DND-41 (cell line): Measurements from ENCODE around the gene NFIA.

ENCODE experiments used
- ATAC-seq: fragments of 200-7000 bp; cut with Tn5 transposase; 3 replicates; pipeline ENCODE4 v1.9.1; 2021; ENCODE audit warnings: low read depth; ENCODE audit not compliant: insufficient read depth
- DNase-seq: peaks from one replicate; pipeline ENCODE4 v3.0.0-alpha.2; 2020
- H2AFZ ChIP-seq: 2 replicates; pipeline ENCODE4 v1.6.0; 2012; ENCODE audit warnings: low read depth, low read length
- H3K27ac ChIP-seq: 2 replicates; pipeline ENCODE4 v1.5.1; 2012; ENCODE audit warnings: low read length, inconsistent platforms
- H3K27me3 ChIP-seq: fragments of 200-600 bp; sonication (generic); 2 replicates; pipeline ENCODE4 v1.6.0; 2012; ENCODE audit warnings: low read length, mild to moderate bottlenecking, inconsistent platforms; ENCODE audit not compliant: insufficient read depth, poor library complexity
- H3K36me3 ChIP-seq: 2 replicates; pipeline ENCODE4 v1.5.1; 2012; ENCODE audit warnings: low read length, inconsistent platforms; ENCODE audit not compliant: insufficient read depth
- H3K4me1 ChIP-seq: 2 replicates; pipeline ENCODE4 v1.5.1; 2012; ENCODE audit warnings: mild to moderate bottlenecking, low read length; ENCODE audit not compliant: insufficient read depth
- H3K4me2 ChIP-seq: 2 replicates; pipeline ENCODE4 v1.6.0; 2012; ENCODE audit warnings: mild to moderate bottlenecking, moderate library complexity, low read length, inconsistent platforms; ENCODE audit not compliant: insufficient read depth
- H3K4me3 ChIP-seq, 2 experiments: fragments of 200-600 bp in 1 of 2; shearing (Covaris generic) in 1 of 2; 2 replicates each; pipeline ENCODE4 v1.5.1; 2012 to 2016; ENCODE audit warnings: inconsistent platforms in 2 of 2, low read length in 2 of 2, mild to moderate bottlenecking in 2 of 2, low read depth in 1 of 2, moderate library complexity in 1 of 2
- H3K79me2 ChIP-seq: 2 replicates; pipeline ENCODE4 v1.6.0; 2012; ENCODE audit warnings: low read length, inconsistent platforms; ENCODE audit not compliant: insufficient read depth
- H3K9ac ChIP-seq: 2 replicates; pipeline ENCODE4 v1.6.0; 2012; ENCODE audit warnings: low read depth, mild to moderate bottlenecking, inconsistent platforms, low read length, moderate library complexity
- H3K9me3 ChIP-seq: 2 replicates; pipeline ENCODE4 v1.5.1; 2012; ENCODE audit warnings: low read length, moderate library complexity, mild to moderate bottlenecking, inconsistent platforms; ENCODE audit not compliant: insufficient read depth, severe bottlenecking
- H4K20me1 ChIP-seq: 2 replicates; pipeline ENCODE4 v1.6.0; 2012; ENCODE audit warnings: low read length; ENCODE audit not compliant: insufficient read depth
- EZH2 ChIP-seq: IDR thresholded peaks from 3 replicates; pipeline ENCODE4 v1.6.1; 2012; ENCODE audit warnings: borderline replicate concordance, low read depth, mild to moderate bottlenecking, moderate library complexity, low read length, inconsistent platforms; ENCODE audit not compliant: severe bottlenecking
- TF ChIP-seq, protein P1 (sequence below): IDR thresholded peaks from 2 replicates; pipeline ENCODE4 v1.5.1; 2012; ENCODE audit warnings: borderline replicate concordance, low read length, moderate library complexity, mild to moderate bottlenecking; ENCODE audit not compliant: poor library complexity, severe bottlenecking; ENCODE audit errors: extremely low read depth

The NFIA gene

GRCh38 chr1:61497013-61497412, 414.7 kb downstream of the NFIA start:
- ATAC-seq (no peak), DNase-seq (no peak)
- Histone ChIP-seq H3K27me3 (no peaks in the 10 kb centered on the region), H3K9ac (no peak overlapping the region), H2AFZ (no peak overlapping the region), H3K9me3 (no peaks in the 10 kb centered on the region), H3K27ac (no peak overlapping the region), H3K4me1 (no peaks in the 10 kb centered on the region), H3K4me2 (no peak overlapping the region), H3K36me3 (no peaks in the 10 kb centered on the region), H3K79me2 (no peaks in the 10 kb centered on the region), H3K4me3 (no peak overlapping the region), H4K20me1 (no peaks in the 10 kb centered on the region)
- no peak for TF ChIP-seq EZH2
- TF ChIP-seq, protein P1, sequence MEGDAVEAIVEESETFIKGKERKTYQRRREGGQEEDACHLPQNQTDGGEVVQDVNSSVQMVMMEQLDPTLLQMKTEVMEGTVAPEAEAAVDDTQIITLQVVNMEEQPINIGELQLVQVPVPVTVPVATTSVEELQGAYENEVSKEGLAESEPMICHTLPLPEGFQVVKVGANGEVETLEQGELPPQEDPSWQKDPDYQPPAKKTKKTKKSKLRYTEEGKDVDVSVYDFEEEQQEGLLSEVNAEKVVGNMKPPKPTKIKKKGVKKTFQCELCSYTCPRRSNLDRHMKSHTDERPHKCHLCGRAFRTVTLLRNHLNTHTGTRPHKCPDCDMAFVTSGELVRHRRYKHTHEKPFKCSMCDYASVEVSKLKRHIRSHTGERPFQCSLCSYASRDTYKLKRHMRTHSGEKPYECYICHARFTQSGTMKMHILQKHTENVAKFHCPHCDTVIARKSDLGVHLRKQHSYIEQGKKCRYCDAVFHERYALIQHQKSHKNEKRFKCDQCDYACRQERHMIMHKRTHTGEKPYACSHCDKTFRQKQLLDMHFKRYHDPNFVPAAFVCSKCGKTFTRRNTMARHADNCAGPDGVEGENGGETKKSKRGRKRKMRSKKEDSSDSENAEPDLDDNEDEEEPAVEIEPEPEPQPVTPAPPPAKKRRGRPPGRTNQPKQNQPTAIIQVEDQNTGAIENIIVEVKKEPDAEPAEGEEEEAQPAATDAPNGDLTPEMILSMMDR: no peak

DNA sequence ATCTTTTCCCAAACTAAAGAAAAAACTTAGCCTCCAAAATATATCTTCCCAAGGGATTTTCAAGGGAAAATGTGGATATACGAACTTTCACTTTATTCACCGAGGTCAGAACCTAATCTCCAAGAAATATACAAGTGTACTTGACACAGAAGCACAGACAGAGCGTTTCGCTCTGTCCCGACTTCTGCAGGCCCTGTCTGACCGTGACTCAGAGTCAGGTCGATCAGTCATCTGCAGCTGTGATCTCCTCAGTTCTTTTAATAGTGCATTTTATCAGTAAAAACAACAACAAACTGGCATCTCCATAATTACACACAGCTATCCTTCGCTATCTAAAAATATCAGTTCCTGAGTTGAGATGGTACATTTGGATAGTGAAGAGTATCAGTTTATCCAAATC, 416.0 kb downstream of the NFIA start:
- H3K9ac ChIP-seq: no peak overlapping the region
- H2AFZ ChIP-seq: no peak overlapping the region

DNA sequence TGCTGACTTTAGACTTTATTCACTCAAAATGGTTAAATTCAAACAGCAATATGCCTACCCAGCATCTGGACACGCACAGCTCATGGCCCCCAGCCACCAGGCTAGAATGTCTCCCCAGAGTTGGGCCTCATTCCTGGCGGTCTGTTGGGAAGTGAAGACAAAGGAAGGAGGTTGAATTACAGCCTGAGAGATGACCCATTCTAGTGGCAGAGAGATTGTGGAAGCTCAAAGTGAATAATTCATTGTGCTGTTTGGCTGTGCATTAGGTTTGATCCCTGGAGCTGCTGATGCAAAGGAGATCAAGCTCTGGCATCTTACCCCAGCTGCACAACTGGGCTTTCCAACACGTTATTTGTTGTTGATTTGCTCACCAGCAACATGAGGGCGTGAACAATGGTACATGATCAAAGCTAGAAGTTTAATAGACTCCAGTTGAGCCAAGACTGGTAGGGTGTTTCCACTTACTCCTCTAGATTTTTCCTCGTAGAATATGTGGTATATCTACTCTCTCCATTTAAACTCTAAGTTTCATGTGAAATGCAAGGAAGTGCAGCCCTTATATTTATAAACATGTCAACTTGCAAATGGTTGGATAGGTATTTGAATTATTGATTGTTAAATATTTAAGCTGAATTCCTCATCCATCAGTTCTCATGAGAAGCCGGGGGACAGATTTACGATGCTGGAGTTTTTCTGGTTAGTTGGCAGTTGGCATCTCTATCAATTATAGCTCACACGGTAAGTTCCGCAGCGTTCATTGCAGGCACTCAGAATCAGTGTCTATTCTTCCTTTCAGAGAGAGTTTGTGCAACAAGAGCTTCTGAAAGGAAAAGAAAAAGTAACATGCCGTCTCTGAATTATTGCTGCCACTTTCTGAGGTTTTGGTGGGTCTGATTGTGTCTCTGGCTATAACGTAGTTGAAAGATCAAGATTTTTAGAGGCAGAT, 419.9 kb downstream of the NFIA start:
- no peaks in the 10 kb centered on the region for H3K9me3 ChIP-seq
- H3K27ac ChIP-seq: no peak overlapping the region
- H3K27me3 ChIP-seq: no peaks in the 10 kb centered on the region
- H3K9ac ChIP-seq: no peak overlapping the region
- no peak overlapping the region for H3K4me3 ChIP-seq
- no peak overlapping the region for H2AFZ ChIP-seq
- H3K79me2 ChIP-seq: no peaks in the 10 kb centered on the region
- TF ChIP-seq EZH2: no peak
- TF ChIP-seq, protein P1: no peak
- H3K4me1 ChIP-seq: no peaks in the 10 kb centered on the region
- DNase-seq (no peak), ATAC-seq (no peak)
- H3K36me3 ChIP-seq: no peaks in the 10 kb centered on the region
- no peaks in the 10 kb centered on the region for H4K20me1 ChIP-seq
- H3K4me2 ChIP-seq: no peak overlapping the region

More for the DNA sequence above, 416.0 kb downstream of the NFIA start:
- ATAC-seq: no peak
- no peak overlapping the region for H3K4me2 ChIP-seq
- no peaks in the 10 kb centered on the region for H3K9me3 ChIP-seq
- no peak overlapping the region for H3K27ac ChIP-seq
- no peak overlapping the region for H3K4me3 ChIP-seq
- H4K20me1 ChIP-seq: no peaks in the 10 kb centered on the region
- TF ChIP-seq, protein P1: no peak
- TF ChIP-seq EZH2: no peak
- H3K36me3 ChIP-seq: no peaks in the 10 kb centered on the region
- H3K79me2 ChIP-seq: no peaks in the 10 kb centered on the region
- no peaks in the 10 kb centered on the region for H3K4me1 ChIP-seq
- DNase-seq: no peak
- no peaks in the 10 kb centered on the region for H3K27me3 ChIP-seq
